Sigmoid colon (tissue), 7 donors: ENCODE measurements around the gene PRKCA. TPM values are rescaled to one million over a fixed set of nuclear protein-coding genes. Genes with fewer than 3 reads are reported as not detected.

Experiments
- DNase-seq: peaks from one replicate; pipeline ENCODE4 v3.0.0-alpha.2; 2019
- H3K27ac ChIP-seq, 4 donors: fragments of 200-600 bp; sonication (generic); one replicate each; pipeline ENCODE4 v1.5.1; 2016 to 2019; ENCODE audit warnings: mild to moderate bottlenecking in 1 of 4
- H3K27me3 ChIP-seq, 3 donors: fragments of 200-600 bp; sonication (generic); one replicate each; pipeline ENCODE4 v1.5.1; 2019; ENCODE audit warnings: mild to moderate bottlenecking in 1 of 3
- H3K36me3 ChIP-seq, 4 donors: fragments of 200-600 bp; sonication (generic); one replicate each; pipeline ENCODE4 v1.5.1; 2016 to 2019
- H3K4me1 ChIP-seq, 4 donors: fragments of 200-600 bp; sonication (generic); one replicate each; pipeline ENCODE4 v1.5.1; 2017 to 2019
- H3K4me3 ChIP-seq, 4 donors: fragments of 200-600 bp; sonication (generic); one replicate each; pipeline ENCODE4 v1.5.1; 2017 to 2019; ENCODE audit warnings: mild to moderate bottlenecking in 2 of 4, moderate library complexity in 1 of 4
- H3K9me3 ChIP-seq, 4 donors: fragments of 200-600 bp in 3 of 4; sonication (generic) in 3 of 4; one replicate each; pipeline versions ENCODE4 v1.5.1 to v1.6.1; 2013 to 2019
- EP300 ChIP-seq, 4 donors: sonication (generic); formaldehyde crosslinking; IDR thresholded peaks; one replicate each; pipeline ENCODE4 v1.6.1; 2017; ENCODE audit warnings: antibody characterized with exemption in 4 of 4
- POLR2A ChIP-seq, 2 donors: fragments of 450-650 bp; IDR thresholded peaks; one replicate each; pipeline ENCODE4 v1.6.1; 2016; ENCODE audit warnings: antibody characterized with exemption in 2 of 2, mild to moderate bottlenecking in 2 of 2, moderate library complexity in 2 of 2
- POLR2AphosphoS5 ChIP-seq, 4 donors: sonication (generic); formaldehyde crosslinking; IDR thresholded peaks; one replicate each; pipeline ENCODE4 v1.6.1; 2017; ENCODE audit warnings: antibody characterized with exemption in 4 of 4
- WGBS, 2 donors: extraction: QIAGEN DNeasy Blood & Tissue Kit; methylation state at CpG; one replicate each; pipeline ENCODE4 v1.1.7; 2013; 5-methylcytosine and 5-hydroxymethylcytosine counted together
- intact Hi-C: fragments of 100-400 bp; cut with DNase I; formaldehyde crosslinking; loops from one replicate; pipeline ENCODE4 v1.15.1; 2023
- polyA plus RNA-seq, 3 donors: library from polyadenylated mRNA; stranded (reverse); fragments of 200-250 nt; gene quantifications; one replicate each; pipeline ENCODE4 v1.2.3, GENCODE V29; 2013
- total RNA-seq, 4 donors: library from RNA; depleted of rRNA; stranded (reverse); fragments of >200 nt; gene quantifications; one replicate each; pipeline ENCODE4 v1.1.0, GENCODE V29; 2016
- TF ChIP-seq, protein P1 (sequence below), 4 experiments: fragments of 450-650 bp in 3 of 4; fragments of 200-600 bp in 1 of 4; IDR thresholded peaks; one replicate each; pipeline ENCODE4 v1.5.1; 2016 to 2019; ENCODE audit warnings: antibody characterized with exemption in 4 of 4, mild to moderate bottlenecking in 3 of 4, moderate library complexity in 2 of 4
- donor health status: healthy with polysubstance abuse.
- donor health status: Bipolar disorder and iron deficiency.
- donor health status: healthy.

The PRKCA gene
- total and polyA plus RNA-seq, 7 donors = 6.6 to 58.4 (median 42.6) TPM

GRCh38 chr17:66811683-66812054 is 509.3 kb downstream of the PRKCA start:
- no peak overlapping the region for H3K4me3 ChIP-seq
- intact Hi-C loops = no loop called here
- peaks cover 0 to 2% (median 0%) of the 10 kb centered on the region in 4 donors for H3K36me3 ChIP-seq
- TF ChIP-seq POLR2A (IDR thresholded peaks at IDR 0.05) (no peak), POLR2AphosphoS5 (IDR thresholded peaks at IDR 0.05) (no peak), EP300 (IDR thresholded peaks at IDR 0.05) (no peak)
- TF ChIP-seq, protein P1, sequence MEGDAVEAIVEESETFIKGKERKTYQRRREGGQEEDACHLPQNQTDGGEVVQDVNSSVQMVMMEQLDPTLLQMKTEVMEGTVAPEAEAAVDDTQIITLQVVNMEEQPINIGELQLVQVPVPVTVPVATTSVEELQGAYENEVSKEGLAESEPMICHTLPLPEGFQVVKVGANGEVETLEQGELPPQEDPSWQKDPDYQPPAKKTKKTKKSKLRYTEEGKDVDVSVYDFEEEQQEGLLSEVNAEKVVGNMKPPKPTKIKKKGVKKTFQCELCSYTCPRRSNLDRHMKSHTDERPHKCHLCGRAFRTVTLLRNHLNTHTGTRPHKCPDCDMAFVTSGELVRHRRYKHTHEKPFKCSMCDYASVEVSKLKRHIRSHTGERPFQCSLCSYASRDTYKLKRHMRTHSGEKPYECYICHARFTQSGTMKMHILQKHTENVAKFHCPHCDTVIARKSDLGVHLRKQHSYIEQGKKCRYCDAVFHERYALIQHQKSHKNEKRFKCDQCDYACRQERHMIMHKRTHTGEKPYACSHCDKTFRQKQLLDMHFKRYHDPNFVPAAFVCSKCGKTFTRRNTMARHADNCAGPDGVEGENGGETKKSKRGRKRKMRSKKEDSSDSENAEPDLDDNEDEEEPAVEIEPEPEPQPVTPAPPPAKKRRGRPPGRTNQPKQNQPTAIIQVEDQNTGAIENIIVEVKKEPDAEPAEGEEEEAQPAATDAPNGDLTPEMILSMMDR (IDR thresholded peaks at IDR 0.05) = no peak
- no peaks in the 10 kb centered on the region for H3K9me3 ChIP-seq
- no peaks in the 10 kb centered on the region for H3K27me3 ChIP-seq
- no peak overlapping the region for H3K27ac ChIP-seq
- 79 to 80% methylated on average over 9 of the region's 9 CpGs for WGBS, 2 donors
- no peaks in the 10 kb centered on the region for H3K4me1 ChIP-seq
- peak; percentile 28 for DNase-seq

- intact Hi-C loops = no loop called here
- H3K36me3 ChIP-seq = no peaks in the 10 kb centered on the region
Measured at GRCh38 chr17:66812571-66812970, 510.2 kb downstream of the PRKCA start.

DNA sequence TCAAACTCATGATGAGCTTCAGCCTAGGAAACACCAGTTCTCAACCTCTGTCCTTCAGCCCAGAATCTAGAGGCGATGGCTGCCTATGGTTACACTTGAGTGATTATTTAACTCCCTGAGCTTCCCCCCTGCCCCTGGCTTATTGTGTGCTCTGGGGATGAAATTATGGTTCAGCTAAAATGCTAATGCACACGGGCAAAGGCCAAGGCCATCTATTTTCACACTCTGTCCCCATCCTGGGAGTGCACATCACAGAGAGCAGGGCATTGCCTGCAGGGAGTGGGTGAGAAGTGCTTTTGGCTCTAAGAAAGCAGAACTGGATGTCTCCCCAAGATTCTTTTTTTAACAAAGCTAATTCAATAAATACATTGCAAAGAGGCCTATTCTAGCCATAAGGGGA is 510.9 kb downstream of the PRKCA start:
- H3K27me3 ChIP-seq = no peaks in the 10 kb centered on the region
- intact Hi-C loops = no loop called here
- H3K9me3 ChIP-seq = peaks cover 0 to 9% (median 0%) of the 10 kb centered on the region in 4 donors
- TF ChIP-seq, protein P1 (IDR thresholded peaks at IDR 0.05) = no peak
- no peak for TF ChIP-seq EP300 (IDR thresholded peaks at IDR 0.05)
- H3K4me1 ChIP-seq = no peaks in the 10 kb centered on the region
- H3K4me3 ChIP-seq = no peak overlapping the region
- H3K27ac ChIP-seq = no peak overlapping the region
- no peaks in the 10 kb centered on the region for H3K36me3 ChIP-seq
- WGBS, 2 donors = 45 to 66% methylated on average over 2 of the region's 2 CpGs
- DNase-seq = peak; percentile 4

More at GRCh38 chr17:66812571-66812970, 510.2 kb downstream of the PRKCA start:
- TF ChIP-seq POLR2A (IDR thresholded peaks at IDR 0.05) (no peak), EP300 (IDR thresholded peaks at IDR 0.05) (no peak), POLR2AphosphoS5 (IDR thresholded peaks at IDR 0.05) (no peak)
- TF ChIP-seq, protein P1 (IDR thresholded peaks at IDR 0.05) = no peak
- Histone ChIP-seq H3K27ac (no peak overlapping the region), H3K27me3 (no peaks in the 10 kb centered on the region), H3K9me3 (peaks cover 0 to 5% (median 0%) of the 10 kb centered on the region in 4 donors), H3K4me3 (no peak overlapping the region), H3K4me1 (no peaks in the 10 kb centered on the region)
- DNase-seq = peak; percentile 56
- 90 to 91% methylated on average over 5 of the region's 5 CpGs for WGBS, 2 donors

DNA sequence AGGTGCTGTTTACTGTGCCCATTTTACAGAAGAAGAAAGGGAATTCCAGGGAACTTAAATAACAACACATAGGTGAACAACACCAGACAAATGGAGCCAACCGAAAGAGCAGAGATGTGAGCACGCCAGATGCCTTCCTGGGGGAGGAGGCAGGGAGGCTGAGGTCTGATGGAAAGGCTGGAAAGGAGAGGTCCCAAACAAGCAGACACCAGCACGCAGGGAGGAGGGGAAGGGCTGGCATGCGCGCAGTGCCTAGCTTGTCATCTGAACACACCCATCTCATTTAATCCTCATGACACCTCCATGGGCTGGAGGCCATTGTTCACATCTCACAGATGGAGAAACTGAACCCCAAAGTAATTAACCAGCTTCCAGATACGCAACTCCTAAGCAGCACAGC is 511.6 kb downstream of the PRKCA start:
- Histone ChIP-seq H3K27ac (no peak overlapping the region), H3K27me3 (no peaks in the 10 kb centered on the region), H3K9me3 (peaks cover 0 to 9% (median 0%) of the 10 kb centered on the region in 4 donors), H3K4me3 (no peak overlapping the region), H3K36me3 (no peaks in the 10 kb centered on the region), H3K4me1 (no peaks in the 10 kb centered on the region)
- WGBS, 2 donors = 90 to 94% methylated on average over 6 of the region's 6 CpGs
- DNase-seq = peak; percentile 35
- TF ChIP-seq POLR2A (IDR thresholded peaks at IDR 0.05) = no peak
- TF ChIP-seq, protein P1 (IDR thresholded peaks at IDR 0.05) = no peak
- no peak for TF ChIP-seq POLR2AphosphoS5 (IDR thresholded peaks at IDR 0.05)
- TF ChIP-seq EP300 (IDR thresholded peaks at IDR 0.05) = no peak
- intact Hi-C loops = no loop called here

DNA sequence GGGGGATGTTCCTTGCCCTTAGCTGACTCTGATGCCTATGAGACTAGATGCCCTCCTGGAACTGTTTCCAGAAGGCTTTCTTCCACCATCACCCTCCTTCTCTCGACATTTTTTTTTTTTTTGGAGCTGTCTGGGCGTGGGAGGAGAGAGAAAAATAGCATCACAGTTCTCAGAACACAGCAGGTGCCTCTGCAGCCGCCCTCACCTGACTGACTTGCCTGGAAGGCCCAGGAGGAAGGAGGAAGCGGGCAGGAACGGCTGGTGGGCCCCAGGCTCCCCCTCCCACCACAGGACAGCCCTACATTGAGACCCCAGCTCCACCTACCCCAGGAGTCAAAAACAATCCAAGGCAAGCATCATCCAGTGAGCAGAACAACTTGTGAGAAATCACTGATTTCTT is 512.2 kb downstream of the PRKCA start:
- intact Hi-C loops = no loop called here
- TF ChIP-seq POLR2AphosphoS5 (IDR thresholded peaks at IDR 0.05) = no peak
- no peak for TF ChIP-seq POLR2A (IDR thresholded peaks at IDR 0.05)
- TF ChIP-seq EP300 (IDR thresholded peaks at IDR 0.05) = no peak
- TF ChIP-seq, protein P1 (IDR thresholded peaks at IDR 0.05) = no peak
- 48 to 55% methylated on average over 5 of the region's 5 CpGs for WGBS, 2 donors
- peaks cover 0 to 9% (median 0%) of the 10 kb centered on the region in 4 donors for H3K9me3 ChIP-seq
- no peaks in the 10 kb centered on the region for H3K27me3 ChIP-seq
- no peaks in the 10 kb centered on the region for H3K36me3 ChIP-seq
- no peak overlapping the region for H3K27ac ChIP-seq
- DNase-seq = peak; percentile 46
- no peaks in the 10 kb centered on the region for H3K4me1 ChIP-seq
- no peak overlapping the region for H3K4me3 ChIP-seq
